Neural progenitor cell (in vitro differentiated cells): ENCODE measurements around the gene LYST. TPM values are rescaled to one million over a fixed set of nuclear protein-coding genes. Genes with fewer than 3 reads are reported as not detected.
"Not testable (repeated sequence)": the region's sequence is repeated elsewhere in the genome, so short reads cannot be mapped to it uniquely, and the experiment has no call there.

Source experiments
- DNase-seq: peaks from one replicate; pipeline ENCODE4 v3.0.0-alpha.2; 2016; ENCODE audit warnings: low spot score
- H2AFZ ChIP-seq: fragments of 200-600 bp; sonication (generic); replicated peaks from 2 replicates; pipeline ENCODE4 v1.6.1; 2016; ENCODE audit warnings: antibody characterized with exemption
- H3F3A ChIP-seq: fragments of 200-600 bp; sonication (generic); 2 replicates; pipeline ENCODE4 v1.6.1; 2016; ENCODE audit warnings: antibody characterized with exemption, low read depth
- H3K27ac ChIP-seq: fragments of 200-600 bp; sonication (generic); 2 replicates; pipeline ENCODE4 v1.5.1; 2016; ENCODE audit warnings: mild to moderate bottlenecking
- H3K27me3 ChIP-seq: fragments of 200-600 bp; sonication (generic); 2 replicates; pipeline ENCODE4 v1.6.1; 2016; ENCODE audit warnings: mild to moderate bottlenecking, moderate library complexity
- H3K36me3 ChIP-seq: fragments of 200-600 bp; sonication (generic); 2 replicates; pipeline ENCODE4 v1.5.1; 2016
- H3K4me1 ChIP-seq: fragments of 200-600 bp; sonication (generic); 2 replicates; pipeline ENCODE4 v1.6.1; 2016; ENCODE audit warnings: mixed run types
- H3K4me2 ChIP-seq: fragments of 200-600 bp; sonication (generic); 2 replicates; pipeline ENCODE4 v1.6.1; 2016
- H3K4me3 ChIP-seq: fragments of 200-600 bp; sonication (generic); 2 replicates; pipeline ENCODE4 v1.5.1; 2016
- H3K79me2 ChIP-seq: fragments of 200-600 bp; sonication (generic); 2 replicates; pipeline ENCODE4 v1.6.1; 2016; ENCODE audit warnings: low read depth
- H3K9ac ChIP-seq: fragments of 200-600 bp; sonication (generic); 2 replicates; pipeline ENCODE4 v1.6.1; 2016
- H3K9me3 ChIP-seq: fragments of 200-600 bp; sonication (generic); 2 replicates; pipeline ENCODE4 v1.5.1; 2016; ENCODE audit warnings: low read depth
- H4K20me1 ChIP-seq: fragments of 200-600 bp; sonication (generic); 2 replicates; pipeline ENCODE4 v1.6.1; 2016; ENCODE audit warnings: low read depth
- H3K27ac Mint-ChIP-seq: 3 replicates; pipeline ENCODE4 v1.8.0; 2021; ENCODE audit warnings: mixed read lengths
- H3K27me3 Mint-ChIP-seq: 2 replicates; pipeline ENCODE4 v1.8.0; 2022; ENCODE audit warnings: low read depth, mild to moderate bottlenecking, inconsistent platforms, moderate library complexity, mixed read lengths; ENCODE audit not compliant: insufficient read depth
- H3K36me3 Mint-ChIP-seq: 3 replicates; pipeline ENCODE4 v1.8.0; 2021; ENCODE audit warnings: mixed read lengths
- H3K4me1 Mint-ChIP-seq: 3 replicates; pipeline ENCODE4 v1.8.0; 2021; ENCODE audit warnings: mixed read lengths
- H3K4me3 Mint-ChIP-seq: 3 replicates; pipeline ENCODE4 v1.8.0; 2021; ENCODE audit warnings: mild to moderate bottlenecking, moderate library complexity, mixed read lengths
- H3K9me3 Mint-ChIP-seq: 3 replicates; pipeline ENCODE4 v1.8.0; 2020; ENCODE audit warnings: mixed read lengths
- EZH2 ChIP-seq: fragments of 200-600 bp; sonication (generic); IDR thresholded peaks from 2 replicates; pipeline ENCODE4 v1.6.1; 2017; ENCODE audit warnings: antibody characterized with exemption, mild to moderate bottlenecking, moderate library complexity
- EZH2phosphoT487 ChIP-seq: fragments of 200-600 bp; sonication (generic); IDR thresholded peaks from 2 replicates; pipeline ENCODE4 v1.6.1; 2017; ENCODE audit warnings: antibody characterized with exemption
- total RNA-seq: library from RNA; depleted of rRNA; stranded (reverse); fragments of >200 nt; gene quantifications from 2 replicates; pipeline ENCODE4 v1.2.3, GENCODE V29; 2015; ENCODE audit warnings: low replicate concordance
- TF ChIP-seq, protein P1 (sequence below): fragments of 200-600 bp; sonication (generic); IDR thresholded peaks from 2 replicates; pipeline ENCODE4 v1.5.1; 2017; ENCODE audit warnings: antibody characterized with exemption, mild to moderate bottlenecking

Gene LYST
- total RNA-seq, 1 donor from 2014 or later = 0.82 TPM

DNA sequence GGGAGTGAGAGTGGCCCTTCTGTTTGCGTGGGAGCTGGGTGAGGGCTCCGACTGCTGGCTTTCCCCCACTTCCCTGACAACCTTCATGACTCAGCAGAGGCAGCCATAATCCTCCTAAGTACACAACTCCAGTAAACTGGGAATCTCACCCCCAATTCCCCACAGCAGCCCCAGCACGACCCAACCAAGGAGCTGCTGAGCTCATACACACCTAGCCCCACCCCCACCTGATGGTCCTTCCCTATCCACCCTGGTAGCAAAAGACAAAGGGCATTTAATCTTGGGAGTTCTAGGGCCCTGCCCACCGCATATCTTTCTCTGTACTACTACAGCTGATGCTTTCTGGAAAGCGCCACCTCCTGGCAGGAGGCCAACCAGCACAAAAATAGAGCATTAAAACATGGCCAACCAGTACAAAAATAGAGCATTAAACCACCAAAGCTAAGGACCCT lies 21.0 kb downstream of the LYST start:
- not testable (repeated sequence) for DNase-seq

DNA sequence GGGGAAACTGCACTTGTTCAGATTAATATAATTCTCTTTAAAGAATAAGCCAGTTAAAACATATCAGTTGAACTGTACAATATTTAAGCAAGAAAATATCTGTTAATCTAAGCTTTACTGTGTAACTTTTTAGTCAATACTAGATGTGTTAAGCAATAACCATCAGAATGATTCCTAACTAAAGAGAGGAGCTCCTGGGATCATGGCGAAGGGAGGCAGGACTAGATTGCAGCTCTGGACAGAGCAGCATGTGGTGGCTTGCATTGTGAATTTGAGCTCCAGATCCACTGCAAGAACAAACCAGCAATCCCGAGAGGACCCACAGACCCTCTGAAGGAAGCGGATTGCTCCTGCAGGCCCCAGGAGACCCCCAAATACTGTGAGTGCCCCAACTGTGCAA lies 21.9 kb downstream of the LYST start:
- peak overlapping the region; percentile 70 for H2AFZ ChIP-seq
- H3K36me3 ChIP-seq = no peaks in the 10 kb centered on the region
- peaks cover 6% of the 10 kb centered on the region for H3K9me3 Mint-ChIP-seq
- DNase-seq = no peak
- peaks cover 1% of the 10 kb centered on the region for H3K36me3 Mint-ChIP-seq
- H3K4me1 ChIP-seq = peaks cover 11% of the 10 kb centered on the region
- no peaks in the 10 kb centered on the region for H3F3A ChIP-seq
- H3K4me1 Mint-ChIP-seq = no peaks in the 10 kb centered on the region
- no peaks in the 10 kb centered on the region for H3K79me2 ChIP-seq
- no peak overlapping the region for H3K27ac Mint-ChIP-seq
- no peak overlapping the region for H3K27ac ChIP-seq
- TF ChIP-seq EZH2phosphoT487 (no peak), EZH2 (no peak)
- TF ChIP-seq, protein P1, sequence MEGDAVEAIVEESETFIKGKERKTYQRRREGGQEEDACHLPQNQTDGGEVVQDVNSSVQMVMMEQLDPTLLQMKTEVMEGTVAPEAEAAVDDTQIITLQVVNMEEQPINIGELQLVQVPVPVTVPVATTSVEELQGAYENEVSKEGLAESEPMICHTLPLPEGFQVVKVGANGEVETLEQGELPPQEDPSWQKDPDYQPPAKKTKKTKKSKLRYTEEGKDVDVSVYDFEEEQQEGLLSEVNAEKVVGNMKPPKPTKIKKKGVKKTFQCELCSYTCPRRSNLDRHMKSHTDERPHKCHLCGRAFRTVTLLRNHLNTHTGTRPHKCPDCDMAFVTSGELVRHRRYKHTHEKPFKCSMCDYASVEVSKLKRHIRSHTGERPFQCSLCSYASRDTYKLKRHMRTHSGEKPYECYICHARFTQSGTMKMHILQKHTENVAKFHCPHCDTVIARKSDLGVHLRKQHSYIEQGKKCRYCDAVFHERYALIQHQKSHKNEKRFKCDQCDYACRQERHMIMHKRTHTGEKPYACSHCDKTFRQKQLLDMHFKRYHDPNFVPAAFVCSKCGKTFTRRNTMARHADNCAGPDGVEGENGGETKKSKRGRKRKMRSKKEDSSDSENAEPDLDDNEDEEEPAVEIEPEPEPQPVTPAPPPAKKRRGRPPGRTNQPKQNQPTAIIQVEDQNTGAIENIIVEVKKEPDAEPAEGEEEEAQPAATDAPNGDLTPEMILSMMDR = no peak
- no peaks in the 10 kb centered on the region for H3K9me3 ChIP-seq
- no peak overlapping the region for H3K4me3 Mint-ChIP-seq
- H3K9ac ChIP-seq = no peak overlapping the region
- no peak overlapping the region for H3K4me3 ChIP-seq
- H3K27me3 Mint-ChIP-seq = peaks cover 2% of the 10 kb centered on the region
- H3K27me3 ChIP-seq = no peaks in the 10 kb centered on the region
- no peak overlapping the region for H3K4me2 ChIP-seq
- H4K20me1 ChIP-seq = no peaks in the 10 kb centered on the region

More for the DNA sequence above, 21.0 kb downstream of the LYST start:
- H3K36me3 Mint-ChIP-seq, H3K9me3 Mint-ChIP-seq, H3F3A ChIP-seq, H3K4me3 ChIP-seq, H3K9ac ChIP-seq, H3K36me3 ChIP-seq, H3K4me1 Mint-ChIP-seq, H3K79me2 ChIP-seq, H3K27ac ChIP-seq, H3K27ac Mint-ChIP-seq, H4K20me1 ChIP-seq, H3K9me3 ChIP-seq, H3K27me3 ChIP-seq, H3K4me2 ChIP-seq, H3K27me3 Mint-ChIP-seq, H3K4me3 Mint-ChIP-seq: not testable (repeated sequence)
- peak overlapping the region; percentile 70 for H2AFZ ChIP-seq
- H3K4me1 ChIP-seq = peaks cover 11% of the 10 kb centered on the region
- TF ChIP-seq, protein P1 = peak; percentile 45

DNA sequence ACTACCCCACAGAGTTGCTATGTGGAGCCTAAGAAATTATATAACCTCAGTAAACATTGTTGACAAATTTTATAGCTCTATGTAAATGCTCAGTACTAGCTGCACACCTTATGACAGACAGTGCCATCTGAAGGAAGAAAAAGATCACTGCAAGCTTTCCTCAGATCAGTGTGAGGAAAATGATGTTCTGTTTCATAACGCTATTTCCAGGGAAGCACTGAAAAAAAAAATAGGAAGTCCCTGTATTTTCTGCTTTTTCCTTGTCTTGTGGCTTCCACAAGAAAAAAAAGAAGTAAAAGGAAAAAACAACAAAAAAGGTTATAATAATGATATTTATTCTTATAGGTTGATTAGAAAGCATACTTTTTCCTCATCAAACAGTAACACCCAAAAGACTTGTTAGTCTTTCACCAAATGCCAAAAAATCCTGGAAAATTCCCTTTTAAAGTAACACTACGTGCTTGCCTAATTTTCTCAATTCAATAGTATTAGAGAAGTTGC lies 23.2 kb downstream of the LYST start:
- TF ChIP-seq, protein P1 = peak; percentile 61
- TF ChIP-seq EZH2 = no peak
- no peaks in the 10 kb centered on the region for H4K20me1 ChIP-seq
- no peak overlapping the region for H2AFZ ChIP-seq
- H3K27me3 ChIP-seq = no peaks in the 10 kb centered on the region
- Mint-ChIP-seq H3K27ac (no peak overlapping the region), H3K36me3 (peaks cover 1% of the 10 kb centered on the region), H3K4me3 (no peak overlapping the region), H3K27me3 (peaks cover 2% of the 10 kb centered on the region), H3K4me1 (no peaks in the 10 kb centered on the region), H3K9me3 (peaks cover 4% of the 10 kb centered on the region)
- no peak overlapping the region for H3K9ac ChIP-seq
- no peaks in the 10 kb centered on the region for H3F3A ChIP-seq
- no peak overlapping the region for H3K4me2 ChIP-seq
- H3K27ac ChIP-seq = no peak overlapping the region
- H3K4me3 ChIP-seq = no peak overlapping the region
- H3K9me3 ChIP-seq = no peaks in the 10 kb centered on the region
- peaks cover 11% of the 10 kb centered on the region for H3K4me1 ChIP-seq
- H3K79me2 ChIP-seq = no peaks in the 10 kb centered on the region
- DNase-seq = peak; percentile 19
- no peaks in the 10 kb centered on the region for H3K36me3 ChIP-seq
